Calu3 (cell line): ENCODE results near the gene TTLL9. TPM values are rescaled to one million over a fixed set of nuclear protein-coding genes. Genes with fewer than 3 reads are reported as not detected.

ENCODE experiments used
- BruUV-seq: library from RNA; stranded (reverse); fragments of 400-500 nt; replicated peaks from 2 replicates; lab custom pipeline; 2021; lab: Mats Ljungman, UMichigan
- CTCF ChIA-PET: fragments of 300-600 bp; sonication (Branson Sonifier 250); formaldehyde crosslinking; loops from one replicate; lab custom pipeline; 2022; ENCODE audit warnings: antibody characterized with exemption; lab: Charles Lee
- DNase-seq: peaks from one replicate; pipeline ENCODE4 v3.0.0; 2022
- H3K27ac Mint-ChIP-seq: one replicate; pipeline ENCODE4 v1.8.0; 2022; ENCODE audit warnings: mixed read lengths; ENCODE audit not compliant: unreplicated experiment
- H3K27me3 Mint-ChIP-seq: one replicate; pipeline ENCODE4 v1.8.0; 2022; ENCODE audit warnings: mixed read lengths; ENCODE audit not compliant: unreplicated experiment
- H3K36me3 Mint-ChIP-seq: one replicate; pipeline ENCODE4 v1.8.0; 2022; ENCODE audit warnings: mild to moderate bottlenecking, moderate library complexity, mixed read lengths; ENCODE audit not compliant: insufficient read depth, unreplicated experiment
- H3K4me1 Mint-ChIP-seq: one replicate; pipeline ENCODE4 v1.8.0; 2022; ENCODE audit warnings: mild to moderate bottlenecking, low read depth, mixed read lengths; ENCODE audit not compliant: unreplicated experiment
- H3K4me3 Mint-ChIP-seq: one replicate; pipeline ENCODE4 v1.8.0; 2022; ENCODE audit warnings: mild to moderate bottlenecking, low read depth, moderate library complexity, mixed read lengths; ENCODE audit not compliant: unreplicated experiment
- H3K9me3 Mint-ChIP-seq: one replicate; pipeline ENCODE4 v1.8.0; 2022; ENCODE audit warnings: low read depth, mixed read lengths; ENCODE audit not compliant: unreplicated experiment
- intact Hi-C: fragments of 100-400 bp; cut with micrococcal nuclease; formaldehyde crosslinking; loops from one replicate; pipeline ENCODE4 v1.10.0; 2022; ENCODE audit not compliant: unreplicated experiment
- total RNA-seq: library from RNA; stranded (reverse); gene quantifications from 2 replicates; pipeline ENCODE4 v1.2.3, GENCODE V29; 2022
- TF ChIP-seq, protein P1 (sequence below): fragments of 200-600 bp; IDR thresholded peaks from one replicate; pipeline ENCODE4 v1.8.0; 2022; ENCODE audit warnings: antibody characterized with exemption; ENCODE audit not compliant: unreplicated experiment

TTLL9 gene
- total RNA-seq, 1 experiment from 2014 or later: not detected

DNA sequence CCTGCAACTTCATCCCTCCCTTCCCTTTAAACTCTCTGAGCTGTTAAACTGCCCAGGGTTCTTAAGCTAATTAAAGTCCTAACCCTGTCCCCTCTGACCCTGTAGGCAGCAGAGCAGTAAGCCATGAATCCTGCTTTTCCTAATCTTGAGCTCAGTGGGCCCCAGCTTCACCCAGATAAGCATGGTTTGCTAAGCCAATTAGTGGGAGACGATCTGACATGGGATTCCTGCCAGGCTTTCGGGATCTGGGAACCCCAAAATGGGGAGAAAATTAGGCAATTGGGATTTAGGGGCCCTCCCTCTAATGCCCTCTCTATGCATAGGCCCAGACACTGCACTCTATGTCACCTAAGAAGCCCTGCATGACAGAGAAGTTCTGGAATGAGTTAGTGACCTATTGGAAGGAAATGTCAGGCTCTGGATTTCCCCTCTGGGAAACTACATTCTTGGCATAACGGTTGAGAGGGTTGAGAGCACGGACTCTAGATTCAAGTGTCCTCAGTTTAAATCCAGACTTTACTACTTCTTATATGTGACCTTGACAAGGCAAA lies 102.1 kb downstream of the TTLL9 start:
- H3K27me3 Mint-ChIP-seq: peaks cover 99% of the 10 kb centered on the region
- CTCF ChIA-PET: interaction anchor here (1.2 to 1.6 kb wide), 5 partner anchors 8 to 126 kb away, joined by 3 to 4 read pairs (median 3); no protein-coding TSS in a partner anchor
- H3K4me3 Mint-ChIP-seq: no peak overlapping the region
- H3K9me3 Mint-ChIP-seq: no peaks in the 10 kb centered on the region
- BruUV-seq: no TSS peak
- TF ChIP-seq, protein P1, sequence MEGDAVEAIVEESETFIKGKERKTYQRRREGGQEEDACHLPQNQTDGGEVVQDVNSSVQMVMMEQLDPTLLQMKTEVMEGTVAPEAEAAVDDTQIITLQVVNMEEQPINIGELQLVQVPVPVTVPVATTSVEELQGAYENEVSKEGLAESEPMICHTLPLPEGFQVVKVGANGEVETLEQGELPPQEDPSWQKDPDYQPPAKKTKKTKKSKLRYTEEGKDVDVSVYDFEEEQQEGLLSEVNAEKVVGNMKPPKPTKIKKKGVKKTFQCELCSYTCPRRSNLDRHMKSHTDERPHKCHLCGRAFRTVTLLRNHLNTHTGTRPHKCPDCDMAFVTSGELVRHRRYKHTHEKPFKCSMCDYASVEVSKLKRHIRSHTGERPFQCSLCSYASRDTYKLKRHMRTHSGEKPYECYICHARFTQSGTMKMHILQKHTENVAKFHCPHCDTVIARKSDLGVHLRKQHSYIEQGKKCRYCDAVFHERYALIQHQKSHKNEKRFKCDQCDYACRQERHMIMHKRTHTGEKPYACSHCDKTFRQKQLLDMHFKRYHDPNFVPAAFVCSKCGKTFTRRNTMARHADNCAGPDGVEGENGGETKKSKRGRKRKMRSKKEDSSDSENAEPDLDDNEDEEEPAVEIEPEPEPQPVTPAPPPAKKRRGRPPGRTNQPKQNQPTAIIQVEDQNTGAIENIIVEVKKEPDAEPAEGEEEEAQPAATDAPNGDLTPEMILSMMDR: no peak
- intact Hi-C loops: no loop called here
- no peak for DNase-seq
- H3K4me1 Mint-ChIP-seq: peaks cover 9% of the 10 kb centered on the region
- no peaks in the 10 kb centered on the region for H3K36me3 Mint-ChIP-seq
- H3K27ac Mint-ChIP-seq: no peak overlapping the region

- no TSS peak for BruUV-seq
- H3K27me3 Mint-ChIP-seq: peaks cover 87% of the 10 kb centered on the region
- no peak for DNase-seq
- CTCF ChIA-PET: no interaction called here
- H3K9me3 Mint-ChIP-seq: no peaks in the 10 kb centered on the region
- TF ChIP-seq, protein P1: no peak
- no peaks in the 10 kb centered on the region for H3K36me3 Mint-ChIP-seq
- H3K4me1 Mint-ChIP-seq: peaks cover 9% of the 10 kb centered on the region
- H3K4me3 Mint-ChIP-seq: no peak overlapping the region
- intact Hi-C loops: no loop called here
- H3K27ac Mint-ChIP-seq: no peak overlapping the region
Measured at GRCh38 chr20:31974296-31974695, 103.9 kb downstream of the TTLL9 start.

GRCh38 chr20:31974951-31975487 lies 104.6 kb downstream of the TTLL9 start:
- no TSS peak for BruUV-seq
- intact Hi-C loops: no loop called here
- H3K4me1 Mint-ChIP-seq: peaks cover 9% of the 10 kb centered on the region
- no peak overlapping the region for H3K4me3 Mint-ChIP-seq
- DNase-seq: no peak
- H3K27ac Mint-ChIP-seq: no peak overlapping the region
- H3K9me3 Mint-ChIP-seq: no peaks in the 10 kb centered on the region
- TF ChIP-seq, protein P1: no peak
- H3K27me3 Mint-ChIP-seq: peaks cover 80% of the 10 kb centered on the region
- CTCF ChIA-PET: no interaction called here
- H3K36me3 Mint-ChIP-seq: no peaks in the 10 kb centered on the region

GRCh38 chr20:31975874-31976273 lies 105.4 kb downstream of the TTLL9 start:
- Mint-ChIP-seq H3K4me1 (peaks cover 9% of the 10 kb centered on the region), H3K4me3 (no peak overlapping the region), H3K27me3 (peaks cover 72% of the 10 kb centered on the region), H3K9me3 (no peaks in the 10 kb centered on the region), H3K36me3 (no peaks in the 10 kb centered on the region), H3K27ac (no peak overlapping the region)
- CTCF ChIA-PET: no interaction called here
- intact Hi-C loops: no loop called here
- TF ChIP-seq, protein P1: no peak
- no TSS peak for BruUV-seq
- DNase-seq: no peak
